IPS DF 4.7 (cell line): ENCODE measurements around the gene CSKMT.
"Not testable (repeated sequence)": the region's sequence is repeated elsewhere in the genome, so short reads cannot be mapped to it uniquely, and the experiment has no call there.

ENCODE experiments used
- DNase-seq: peaks from one replicate; pipeline ENCODE4 v3.0.0-alpha.2; 2013; ENCODE audit warnings: low spot score; ENCODE audit errors: extremely low read depth

CSKMT gene

GRCh38 chr11:62654297-62654696, 10.8 kb upstream of the CSKMT start:
- DNase-seq: no peak

- DNase-seq: no peak
Observed at GRCh38 chr11:62656796-62657429, 8.2 kb upstream of the CSKMT start.

GRCh38 chr11:62664405-62665074, 572 bp upstream of the CSKMT start:
- DNase-seq: no peak

GRCh38 chr11:62665599-62666258, 617 bp downstream of the CSKMT start:
- no peak for DNase-seq

- no peak for DNase-seq
Observed at GRCh38 chr11:62666259-62666926, 1.3 kb downstream of the CSKMT start.

GRCh38 chr11:62667460-62667859, 2.3 kb downstream of the CSKMT start:
- no peak for DNase-seq

GRCh38 chr11:62669420-62670161, 4.5 kb downstream of the CSKMT start:
- DNase-seq: no peak

- DNase-seq: no peak
Observed at GRCh38 chr11:62671236-62671607, 6.1 kb downstream of the CSKMT start.

- no peak for DNase-seq
Observed at GRCh38 chr11:62671608-62672389, 6.7 kb downstream of the CSKMT start, which contains the start of the genes LBHD1 and UQCC3. Gene LBHD1, minus strand, starts transcription at chr11:62672267. Its CDS starts 2,236 bp downstream, at chr11:62670031. Gene UQCC3, plus strand, starts transcription at chr11:62671673. Its CDS starts 73 bp downstream, at chr11:62671746.

GRCh38 chr11:62673196-62673525, 8.0 kb downstream of the CSKMT start:
- DNase-seq: no peak

- DNase-seq: not testable (repeated sequence)
Observed at GRCh38 chr11:62675415-62675814, 10.3 kb downstream of the CSKMT start.

GRCh38 chr11:62676698-62677097, 11.6 kb downstream of the CSKMT start:
- DNase-seq: no peak

GRCh38 chr11:62677156-62677555, 12.0 kb downstream of the CSKMT start:
- DNase-seq: no peak

GRCh38 chr11:62677714-62678113, 12.6 kb downstream of the CSKMT start:
- DNase-seq: no peak

- DNase-seq: no peak
Observed at GRCh38 chr11:62678433-62678769, 13.3 kb downstream of the CSKMT start.

- no peak for DNase-seq
Observed at GRCh38 chr11:62678770-62679696, 13.9 kb downstream of the CSKMT start, which contains the start of gene UBXN1. Gene UBXN1, minus strand, starts transcription at chr11:62679073. Its CDS starts 150 bp downstream, at chr11:62678923.

- no peak for DNase-seq
Observed at GRCh38 chr11:62680825-62681240, 15.7 kb downstream of the CSKMT start.

GRCh38 chr11:62682518-62682917, 17.4 kb downstream of the CSKMT start:
- DNase-seq: no peak
